HCT116 (cell line): ENCODE measurements around the gene SND1.

Source experiments
- CTCF ChIP-seq, 3 experiments: fragments of 200-600 bp in 1 of 3; sonication (generic) in 1 of 3; IDR thresholded peaks in 2 of 3; conservative IDR thresholded peaks in 1 of 3; 2 replicates each; pipeline ENCODE4 v1.5.1; 2012 to 2017; ENCODE audit warnings: low read depth in 2 of 3, low read length in 2 of 3, antibody characterized with exemption in 1 of 3, borderline replicate concordance in 1 of 3, control low read depth in 1 of 3, mild to moderate bottlenecking in 1 of 3, mixed read lengths in 1 of 3, mixed run types in 1 of 3, moderate library complexity in 1 of 3; ENCODE audit not compliant: insufficient read depth in 1 of 3
- MAX ChIP-seq: IDR thresholded peaks from 2 replicates; pipeline ENCODE4 v1.6.1; 2012
- POLR2A ChIP-seq: IDR thresholded peaks from 2 replicates; pipeline ENCODE4 v1.7.0; 2011; ENCODE audit warnings: borderline replicate concordance; ENCODE audit not compliant: insufficient read depth, insufficient read length; ENCODE audit errors: extremely low read depth

GRCh38 chr7:127715272-127715671 lies 63.3 kb downstream of the SND1 start:
- TF ChIP-seq CTCF (IDR thresholded peaks at IDR 0.05 in 2 of 3, conservative IDR thresholded peaks at IDR 0.05 in 1 of 3; ENCODE audit: borderline replicate concordance in 1 of 3, insufficient read depth in 1 of 3, low read depth in 2 of 3, low read length in 2 of 3) (no peak), POLR2A (no peak), MAX (no peak)
